Measurements from ENCODE around the gene EAF2.

Gene EAF2

DNA sequence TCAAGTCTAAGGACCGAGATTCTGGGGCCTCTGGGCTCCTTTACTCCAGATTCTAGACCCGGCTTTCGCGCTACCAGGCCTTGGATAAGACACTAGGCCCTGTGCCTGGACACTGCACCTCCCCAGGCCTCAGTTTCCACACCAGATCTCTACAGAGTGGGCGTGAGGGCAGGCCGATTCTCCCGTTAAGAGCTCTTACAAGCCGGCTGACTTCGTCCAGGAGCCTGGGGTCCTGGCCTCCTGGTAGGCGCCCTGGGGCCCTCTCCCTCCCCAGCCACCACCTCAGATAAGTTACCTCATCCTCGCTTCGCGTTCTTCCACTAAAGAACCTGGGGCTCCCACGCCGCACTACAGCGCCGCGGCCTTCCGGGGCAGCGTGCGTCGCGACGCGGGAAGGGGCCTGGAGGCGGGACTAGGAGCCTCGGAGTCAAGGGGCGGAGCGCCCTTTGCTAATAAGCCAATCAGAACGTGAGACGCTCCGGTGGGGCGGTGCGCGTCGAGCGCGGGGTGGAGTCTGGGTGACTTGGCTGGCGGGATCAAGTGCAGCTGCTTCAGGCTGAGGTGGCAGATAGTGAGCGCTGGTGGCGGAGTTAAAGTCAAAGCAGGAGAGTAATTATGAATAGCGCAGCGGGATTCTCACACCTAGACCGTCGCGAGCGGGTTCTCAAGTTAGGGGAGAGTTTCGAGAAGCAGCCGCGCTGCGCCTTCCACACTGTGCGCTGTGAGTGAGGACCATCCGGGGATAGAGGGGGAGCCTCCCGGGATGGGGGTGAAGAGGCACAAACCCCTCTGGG is at the start of gene EAF2, which contains the start of gene IQCB1:
TSS of gene EAF2 (plus strand) at position 539 of the 794 bp plus-strand sequence. CDS start at position 616, 77 bp downstream.
TSS of gene IQCB1 (minus strand) at position 390 of the 794 bp plus-strand sequence. CDS start 6,100 bp downstream, outside the sequence.
- Mint-ChIP-seq H3K4me3 (peak within 1 kb of the TSS; percentile 90), H3K27ac (peak within 1 kb of the TSS; percentile 68), H3K36me3 (peaks cover 16% of the 10 kb centered on the region), H3K4me1 (peaks cover 57% of the 10 kb centered on the region), H3K27me3 (no peaks in the 10 kb centered on the region), H3K9me3 (no peaks in the 10 kb centered on the region)

DNA sequence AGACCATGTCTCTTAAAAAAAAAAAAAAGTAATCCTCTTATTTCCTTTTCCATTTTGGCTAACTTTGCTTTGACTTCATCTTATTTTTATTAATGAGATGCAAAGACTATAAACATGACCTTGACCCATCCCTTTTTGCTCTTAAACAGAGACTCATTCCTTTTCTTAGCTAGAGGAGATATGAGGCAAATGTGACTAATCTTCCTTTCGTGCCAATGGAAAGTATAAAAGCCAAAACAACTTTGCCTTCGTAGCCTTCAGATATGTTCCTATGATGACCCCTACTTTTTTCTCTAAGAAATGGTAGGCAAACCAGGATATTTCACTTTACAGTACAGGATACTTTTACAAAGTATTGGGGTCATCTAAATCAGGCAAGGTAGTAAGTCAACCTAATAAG is 48.5 kb upstream of the EAF2 start:
- Mint-ChIP-seq H3K9me3 (no peaks in the 10 kb centered on the region), H3K4me3 (no peak overlapping the region), H3K36me3 (peaks cover 37% of the 10 kb centered on the region), H3K4me1 (no peaks in the 10 kb centered on the region), H3K27ac (no peak overlapping the region), H3K27me3 (no peaks in the 10 kb centered on the region)

DNA sequence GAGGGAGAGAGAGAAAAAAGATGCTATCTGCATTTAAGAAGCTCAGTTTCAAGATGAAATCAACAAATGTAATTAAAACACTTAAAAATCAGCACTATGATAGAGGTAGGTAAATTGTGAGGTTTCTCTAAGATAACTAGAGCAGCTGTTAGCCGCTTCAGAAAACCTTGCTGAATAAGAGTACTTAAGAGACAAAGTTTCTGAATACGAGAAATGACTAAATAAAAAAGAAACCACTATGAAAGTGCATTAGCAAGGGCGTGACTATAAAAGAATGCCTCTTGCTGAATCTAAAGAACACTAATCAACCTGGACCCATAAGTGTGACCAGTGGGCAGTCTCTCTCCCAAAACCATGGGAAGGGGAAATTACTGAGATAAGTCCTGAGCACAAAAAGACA is 41.9 kb upstream of the EAF2 start:
- H3K4me1 Mint-ChIP-seq, result no peaks in the 10 kb centered on the region
- H3K27ac Mint-ChIP-seq, result no peak overlapping the region
- H3K27me3 Mint-ChIP-seq, result no peaks in the 10 kb centered on the region
- no peaks in the 10 kb centered on the region for H3K9me3 Mint-ChIP-seq
- H3K4me3 Mint-ChIP-seq, result no peak overlapping the region
- peaks cover 29% of the 10 kb centered on the region for H3K36me3 Mint-ChIP-seq

DNA sequence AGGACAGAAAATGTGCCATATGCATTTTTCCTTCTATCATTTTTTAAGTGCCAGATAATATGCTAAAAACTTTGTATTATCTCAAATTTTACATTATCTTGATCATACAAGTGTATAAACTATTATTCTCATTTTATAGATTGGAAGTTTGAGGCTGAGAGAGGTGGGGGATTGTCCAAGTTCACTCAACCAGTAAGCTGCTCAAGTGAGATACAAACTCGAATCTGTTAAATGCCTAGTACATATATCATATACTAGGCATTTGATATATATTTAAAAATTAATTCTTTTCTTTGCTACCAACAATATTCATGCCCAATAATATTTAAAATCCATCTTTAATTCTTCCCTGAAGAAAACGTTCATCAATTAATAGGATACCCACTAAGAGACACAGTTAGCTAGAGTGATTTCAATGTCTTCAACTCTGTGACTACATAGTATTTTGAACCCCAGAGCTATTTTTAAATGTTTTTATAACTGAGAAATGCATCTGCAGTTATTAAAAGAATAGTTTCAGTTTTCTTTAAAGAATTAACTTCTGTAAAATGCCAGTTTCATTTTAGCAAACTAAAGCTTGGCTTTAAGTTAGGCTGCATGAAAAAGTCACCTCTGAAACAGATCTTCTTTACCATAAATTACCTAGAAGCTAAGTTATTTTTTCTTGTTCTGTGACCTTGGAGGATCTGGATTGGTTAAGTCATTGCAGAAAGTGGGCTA is 40.6 kb upstream of the EAF2 start:
- no peaks in the 10 kb centered on the region for H3K4me1 Mint-ChIP-seq
- no peaks in the 10 kb centered on the region for H3K9me3 Mint-ChIP-seq
- H3K36me3 Mint-ChIP-seq, result peaks cover 17% of the 10 kb centered on the region
- no peaks in the 10 kb centered on the region for H3K27me3 Mint-ChIP-seq
- H3K4me3 Mint-ChIP-seq, result no peak overlapping the region
- no peak overlapping the region for H3K27ac Mint-ChIP-seq

DNA sequence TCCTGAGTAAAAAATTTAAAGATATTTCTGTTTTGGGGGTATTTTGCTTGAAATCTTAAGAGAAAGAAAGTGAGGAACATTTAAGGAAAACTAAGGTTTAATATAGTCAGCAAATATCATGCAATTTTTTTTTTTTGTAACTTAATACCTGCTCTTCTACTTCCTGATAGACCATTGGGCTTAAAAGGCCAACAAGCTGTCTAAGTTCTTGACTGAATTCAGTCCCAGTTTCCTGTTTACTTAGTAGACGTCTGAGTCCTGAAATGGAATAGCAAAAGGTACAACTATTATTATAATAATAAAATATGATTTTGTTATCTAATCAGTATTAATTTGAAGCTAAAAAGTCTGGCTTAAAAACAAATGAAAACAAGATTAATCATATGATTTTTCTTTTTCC is 38.0 kb upstream of the EAF2 start:
- Mint-ChIP-seq H3K36me3 (peaks cover 24% of the 10 kb centered on the region), H3K4me3 (no peak overlapping the region), H3K9me3 (no peaks in the 10 kb centered on the region), H3K27me3 (no peaks in the 10 kb centered on the region), H3K4me1 (peaks cover 11% of the 10 kb centered on the region), H3K27ac (no peak overlapping the region)

DNA sequence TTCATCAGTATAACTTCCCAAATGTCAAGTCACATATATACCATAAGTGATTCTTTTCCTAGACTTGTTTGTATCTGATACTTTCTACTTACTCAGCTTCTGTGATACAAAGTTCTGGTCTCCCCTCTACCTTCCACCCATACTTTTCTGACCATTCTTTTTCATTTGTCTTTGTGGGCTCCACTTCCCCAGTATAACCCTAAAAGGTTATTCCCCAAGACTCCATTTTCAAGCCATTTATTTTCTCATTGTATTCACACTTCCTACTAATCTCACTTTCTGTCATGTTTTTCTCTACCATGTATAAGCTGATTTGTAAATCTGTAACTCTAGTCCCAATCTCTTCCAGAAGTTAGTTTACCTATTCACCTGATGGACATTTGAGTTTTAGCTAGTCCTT is 34.1 kb upstream of the EAF2 start:
- H3K4me3 Mint-ChIP-seq, result no peak overlapping the region
- H3K36me3 Mint-ChIP-seq, result peaks cover 31% of the 10 kb centered on the region
- peaks cover 15% of the 10 kb centered on the region for H3K4me1 Mint-ChIP-seq
- no peaks in the 10 kb centered on the region for H3K9me3 Mint-ChIP-seq
- H3K27ac Mint-ChIP-seq, result no peak overlapping the region
- no peaks in the 10 kb centered on the region for H3K27me3 Mint-ChIP-seq

DNA sequence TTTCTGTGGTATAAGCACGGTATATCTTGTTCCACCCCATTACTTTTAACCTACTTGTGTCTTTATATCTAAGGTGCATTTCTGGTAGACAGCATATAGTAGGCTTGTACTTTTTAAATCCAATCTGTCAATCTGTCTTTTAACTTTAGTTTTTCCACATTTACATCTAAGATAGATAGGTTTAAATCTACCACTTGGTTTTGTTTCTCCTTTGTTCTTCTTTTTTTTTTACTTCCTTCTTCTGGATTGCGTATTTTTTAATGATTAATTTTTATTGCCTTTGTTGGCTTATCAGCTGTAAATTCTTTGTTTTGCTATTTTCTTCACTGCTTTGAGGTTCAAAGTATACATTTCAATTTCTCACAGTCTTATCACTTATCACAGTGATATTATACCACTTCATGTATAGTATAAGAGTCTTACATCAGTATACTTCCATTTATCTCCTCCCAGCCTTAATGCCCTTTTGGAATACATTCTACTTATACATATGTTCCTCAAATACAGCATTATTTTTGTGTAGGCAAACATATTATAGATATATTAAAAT is 31.2 kb upstream of the EAF2 start:
- Mint-ChIP-seq H3K27me3 (no peaks in the 10 kb centered on the region), H3K27ac (peak overlapping the region; percentile 72), H3K4me1 (peaks cover 15% of the 10 kb centered on the region), H3K36me3 (peaks cover 37% of the 10 kb centered on the region), H3K9me3 (no peaks in the 10 kb centered on the region), H3K4me3 (no peak overlapping the region)

DNA sequence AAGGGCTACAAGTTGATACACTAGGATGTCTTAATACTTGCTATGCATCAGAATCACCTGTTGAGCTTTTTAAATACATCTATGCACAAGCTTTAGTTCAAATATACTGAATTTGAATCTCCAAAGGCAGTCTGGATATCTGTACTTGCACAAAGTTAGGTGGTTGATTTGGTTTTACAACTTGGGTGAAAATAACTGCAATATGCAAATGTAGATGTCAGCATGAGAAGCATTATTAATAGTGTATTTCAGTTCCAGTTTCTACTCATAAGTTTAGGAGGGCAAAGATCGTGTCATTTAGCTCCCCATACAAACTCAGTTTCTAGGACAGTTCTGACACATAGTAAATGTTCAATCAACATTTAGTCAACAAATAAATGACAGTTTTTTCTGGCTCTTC is 25.8 kb upstream of the EAF2 start:
- Mint-ChIP-seq H3K4me1 (peaks cover 17% of the 10 kb centered on the region), H3K4me3 (no peak overlapping the region), H3K27me3 (no peaks in the 10 kb centered on the region), H3K36me3 (peaks cover 32% of the 10 kb centered on the region), H3K27ac (no peak overlapping the region), H3K9me3 (no peaks in the 10 kb centered on the region)

DNA sequence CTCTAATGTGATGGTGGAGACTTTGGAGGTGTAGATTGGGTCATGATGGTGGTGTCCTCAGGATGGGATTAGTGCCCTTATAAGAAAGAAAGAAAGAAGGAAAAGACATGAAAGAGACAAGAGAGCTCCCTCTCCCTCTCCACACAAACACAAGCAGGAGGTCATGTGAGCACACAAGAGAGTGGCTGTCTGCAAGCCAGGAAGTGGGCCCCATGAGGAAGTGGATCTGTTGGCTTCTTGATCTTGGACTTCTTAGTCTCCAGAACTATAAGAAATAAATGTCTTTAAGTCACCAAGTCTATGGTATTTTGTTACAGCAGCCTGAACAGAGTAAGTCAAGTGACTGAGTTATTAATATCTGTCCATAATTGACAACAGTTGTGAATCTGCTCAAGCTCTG is 17.3 kb upstream of the EAF2 start:
- Mint-ChIP-seq H3K4me1 (peaks cover 78% of the 10 kb centered on the region), H3K4me3 (no peak overlapping the region), H3K9me3 (peaks cover 4% of the 10 kb centered on the region), H3K27ac (no peak overlapping the region), H3K27me3 (no peaks in the 10 kb centered on the region), H3K36me3 (peaks cover 54% of the 10 kb centered on the region)

DNA sequence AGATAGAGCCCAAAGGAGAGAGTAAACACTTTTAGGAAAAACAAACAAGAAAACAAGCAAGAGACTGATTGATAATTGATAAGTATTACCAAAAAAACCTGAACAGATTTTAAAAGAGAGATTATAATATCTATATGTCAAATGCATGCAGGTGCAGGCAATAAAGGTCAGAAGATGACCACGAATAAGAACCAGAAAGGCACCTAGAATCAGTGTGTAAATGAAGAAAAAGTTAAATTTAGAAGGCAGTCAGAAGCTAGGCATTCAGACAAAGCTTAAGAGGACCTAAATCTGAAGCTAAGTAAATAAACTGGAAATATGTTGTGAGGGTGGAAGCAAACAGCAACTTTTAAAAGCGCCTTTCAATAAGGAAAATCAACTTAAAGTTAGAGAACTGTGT is 16.4 kb upstream of the EAF2 start:
- Mint-ChIP-seq H3K9me3 (peaks cover 11% of the 10 kb centered on the region), H3K27ac (no peak overlapping the region), H3K4me1 (peaks cover 79% of the 10 kb centered on the region), H3K27me3 (no peaks in the 10 kb centered on the region), H3K4me3 (no peak overlapping the region), H3K36me3 (peaks cover 61% of the 10 kb centered on the region)

DNA sequence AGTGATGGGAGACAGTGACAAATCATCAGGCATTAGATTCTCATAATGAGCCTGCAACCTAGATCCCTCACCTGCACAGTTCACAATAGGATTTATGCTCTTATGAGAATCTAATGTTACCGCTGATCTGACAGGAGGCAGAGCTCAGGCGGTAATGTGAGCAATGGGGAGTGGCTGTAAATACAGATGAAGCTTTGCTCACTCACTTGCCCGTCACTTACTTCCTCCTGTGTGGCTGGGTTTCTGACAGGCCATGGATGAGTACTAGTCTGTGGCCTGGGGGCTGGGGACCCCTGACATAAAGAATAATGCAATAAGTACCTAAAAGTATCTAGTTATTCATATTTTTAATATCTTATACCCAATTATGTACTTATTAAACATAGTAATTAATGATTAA is 15.8 kb upstream of the EAF2 start:
- Mint-ChIP-seq H3K4me1 (peaks cover 73% of the 10 kb centered on the region), H3K27me3 (no peaks in the 10 kb centered on the region), H3K36me3 (peaks cover 62% of the 10 kb centered on the region), H3K9me3 (peaks cover 11% of the 10 kb centered on the region), H3K27ac (no peak overlapping the region), H3K4me3 (no peak overlapping the region)

DNA sequence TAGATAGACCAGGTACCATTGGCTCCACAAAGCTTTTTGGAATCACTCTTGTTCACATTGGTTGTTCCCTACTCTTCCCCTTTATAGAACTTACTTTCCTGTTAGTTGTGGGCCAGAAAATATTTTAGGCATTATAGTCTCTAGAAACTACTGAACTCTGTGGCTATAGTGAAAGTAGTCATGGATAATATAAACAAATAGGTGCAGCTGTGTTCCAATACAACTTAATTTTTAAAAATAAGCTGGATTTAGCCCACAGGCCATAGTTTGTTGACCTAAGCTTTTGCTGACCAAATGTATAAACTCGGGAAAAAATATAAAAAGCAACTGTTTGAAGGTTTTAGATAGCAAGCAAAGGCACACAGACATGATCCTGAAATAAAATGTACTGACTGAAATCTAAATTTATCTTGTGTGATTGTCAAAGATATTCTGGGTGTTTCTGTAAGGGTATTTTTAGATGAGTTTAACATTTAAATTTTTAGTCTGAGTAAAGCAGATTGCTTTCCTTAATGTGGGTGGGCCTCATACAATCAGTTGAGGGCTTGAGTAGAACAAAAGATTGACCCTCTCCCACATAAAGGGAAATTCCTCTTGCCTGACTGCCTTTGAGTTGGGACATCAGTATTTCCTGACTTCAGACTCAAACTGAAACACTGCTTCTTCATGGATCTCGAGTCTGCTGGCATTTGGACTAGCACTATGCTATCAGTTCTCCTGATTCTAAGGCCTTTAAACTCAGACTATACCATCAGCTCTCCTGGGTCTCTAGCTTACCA is 13.4 kb upstream of the EAF2 start:
- no peaks in the 10 kb centered on the region for H3K27me3 Mint-ChIP-seq
- H3K36me3 Mint-ChIP-seq, result peaks cover 63% of the 10 kb centered on the region
- H3K9me3 Mint-ChIP-seq, result peaks cover 11% of the 10 kb centered on the region
- H3K4me3 Mint-ChIP-seq, result no peak overlapping the region
- no peak overlapping the region for H3K27ac Mint-ChIP-seq
- peaks cover 61% of the 10 kb centered on the region for H3K4me1 Mint-ChIP-seq

DNA sequence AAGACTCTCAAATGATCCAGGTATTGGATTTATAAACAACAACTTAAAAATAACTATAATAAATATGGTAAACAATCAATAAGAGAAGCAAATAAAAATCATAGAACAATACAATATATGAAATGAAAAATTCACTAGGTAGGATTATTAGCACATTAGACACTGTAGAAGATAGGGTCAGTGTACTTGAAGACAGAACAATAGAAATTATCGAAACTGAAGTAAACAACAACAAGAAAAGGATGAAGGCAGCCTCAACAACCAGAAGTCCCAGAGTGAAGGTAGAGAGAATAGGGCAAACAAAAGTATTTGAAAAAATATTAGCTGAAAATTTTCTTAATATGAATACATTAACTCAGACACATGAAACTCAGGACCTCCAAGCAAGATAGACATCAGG is 12.0 kb upstream of the EAF2 start:
- Mint-ChIP-seq H3K27me3 (no peaks in the 10 kb centered on the region), H3K9me3 (peaks cover 11% of the 10 kb centered on the region), H3K4me1 (peaks cover 51% of the 10 kb centered on the region), H3K27ac (peak overlapping the region; percentile 26), H3K4me3 (no peak overlapping the region), H3K36me3 (peaks cover 63% of the 10 kb centered on the region)

DNA sequence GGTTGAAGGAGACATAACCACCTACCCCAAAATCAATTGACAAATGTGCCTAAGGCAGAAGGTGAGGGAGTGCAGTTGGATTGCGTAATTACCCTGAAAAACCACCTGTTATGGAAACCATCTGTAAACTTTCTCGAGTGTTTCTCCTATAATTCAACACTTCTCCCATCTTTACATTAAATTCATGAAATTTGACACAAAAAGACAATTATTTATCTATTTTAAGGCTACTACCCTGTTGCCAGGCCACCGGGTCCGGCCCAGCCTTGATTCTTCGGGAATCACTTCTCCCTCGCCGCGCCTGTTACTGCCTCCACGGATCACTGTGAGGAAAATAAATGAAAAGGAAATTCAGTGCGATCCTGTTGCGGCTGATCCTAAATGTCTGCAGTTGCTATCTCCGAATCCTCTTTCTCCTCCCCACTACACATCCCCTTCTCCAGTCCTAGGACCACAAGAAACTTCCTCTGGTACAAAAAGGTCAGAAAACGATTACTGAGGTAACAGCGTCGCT is 795 bp upstream of the EAF2 start:
- no peaks in the 10 kb centered on the region for H3K9me3 Mint-ChIP-seq
- peak overlapping the region; percentile 90 for H3K4me3 Mint-ChIP-seq
- H3K4me1 Mint-ChIP-seq, result peaks cover 63% of the 10 kb centered on the region
- peak overlapping the region; percentile 68 for H3K27ac Mint-ChIP-seq
- H3K27me3 Mint-ChIP-seq, result no peaks in the 10 kb centered on the region
- H3K36me3 Mint-ChIP-seq, result peaks cover 16% of the 10 kb centered on the region

DNA sequence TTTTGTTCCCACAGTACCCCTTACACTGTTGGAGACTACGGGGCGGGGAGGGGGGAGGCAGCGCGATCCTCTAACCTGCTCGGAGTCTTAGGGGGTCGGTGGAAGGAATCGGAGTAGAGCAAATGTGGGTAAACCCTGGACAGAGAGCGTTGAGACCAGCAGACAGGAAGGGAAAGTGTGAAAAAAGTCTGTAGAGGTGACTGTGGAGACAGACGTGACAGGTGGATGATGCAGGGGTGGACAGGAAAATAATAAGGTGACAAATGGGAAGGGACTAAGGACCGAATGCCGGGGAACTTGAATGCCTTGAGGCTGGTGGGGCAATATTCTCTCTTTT is 424 bp downstream of the EAF2 start:
- no peaks in the 10 kb centered on the region for H3K9me3 Mint-ChIP-seq
- no peaks in the 10 kb centered on the region for H3K27me3 Mint-ChIP-seq
- peaks cover 16% of the 10 kb centered on the region for H3K36me3 Mint-ChIP-seq
- peak overlapping the region; percentile 68 for H3K27ac Mint-ChIP-seq
- H3K4me1 Mint-ChIP-seq, result peaks cover 57% of the 10 kb centered on the region
- peak overlapping the region; percentile 90 for H3K4me3 Mint-ChIP-seq
